Endothelial cell (in vitro differentiated cells): ENCODE results near the gene IL12B. TPM values are rescaled to one million over a fixed set of nuclear protein-coding genes. Genes with fewer than 3 reads are reported as not detected.
A peak's percentile ranks its signal among the peaks of the same experiment; 100 is the strongest.
"Not testable (repeated sequence)": the region's sequence is repeated elsewhere in the genome, so short reads cannot be mapped to it uniquely, and the experiment has no call there.

ENCODE experiments used
- DNase-seq: peaks from one replicate; pipeline ENCODE4 v3.0.0; 2021; ENCODE audit warnings: low spot score
- H3K27ac Mint-ChIP-seq: one replicate; pipeline ENCODE4 v1.8.0; 2021; ENCODE audit warnings: mixed read lengths, inconsistent platforms; ENCODE audit not compliant: unreplicated experiment
- H3K27me3 Mint-ChIP-seq: one replicate; pipeline ENCODE4 v1.8.0; 2021; ENCODE audit warnings: mild to moderate bottlenecking, moderate library complexity, mixed read lengths, inconsistent platforms; ENCODE audit not compliant: unreplicated experiment
- H3K36me3 Mint-ChIP-seq: one replicate; pipeline ENCODE4 v1.8.0; 2021; ENCODE audit warnings: mild to moderate bottlenecking, low read depth, mixed read lengths, inconsistent platforms; ENCODE audit not compliant: unreplicated experiment
- H3K4me1 Mint-ChIP-seq: one replicate; pipeline ENCODE4 v1.8.0; 2021; ENCODE audit warnings: mild to moderate bottlenecking, mixed read lengths, inconsistent platforms; ENCODE audit not compliant: unreplicated experiment
- H3K4me3 Mint-ChIP-seq: one replicate; pipeline ENCODE4 v1.8.0; 2021; ENCODE audit warnings: mild to moderate bottlenecking, mixed read lengths, inconsistent platforms; ENCODE audit not compliant: unreplicated experiment
- H3K9me3 Mint-ChIP-seq: one replicate; pipeline ENCODE4 v1.8.0; 2021; ENCODE audit warnings: mixed read lengths, inconsistent platforms; ENCODE audit not compliant: unreplicated experiment
- CTCF ChIP-seq: fragments of 200-600 bp; sonication (generic); IDR thresholded peaks from one replicate; pipeline ENCODE4 v1.5.0; 2021; ENCODE audit warnings: antibody characterized with exemption; ENCODE audit not compliant: unreplicated experiment
- total RNA-seq: library from RNA; stranded (reverse); fragmentation: NEBNext Ultra II Directional; extraction: Animal tissue kit (Norgen Biotek cat#: 25700); gene quantifications from one replicate; pipeline ENCODE4 v1.2.1, GENCODE V29; 2021; ENCODE audit not compliant: unreplicated experiment

IL12B gene
- total RNA-seq, 1 donor from 2014 or later, result not detected

- Mint-ChIP-seq H3K27ac (no peak overlapping the region), H3K36me3 (no peaks in the 10 kb centered on the region), H3K27me3 (no peaks in the 10 kb centered on the region), H3K4me3 (no peak overlapping the region), H3K9me3 (no peaks in the 10 kb centered on the region), H3K4me1 (no peaks in the 10 kb centered on the region)
- DNase-seq, result no peak
- no peak for TF ChIP-seq CTCF
These were observed 39.5 kb downstream of the IL12B start for GRCh38 chr5:159290741-159291140.

GRCh38 chr5:159286420-159287035 lies 43.8 kb downstream of the IL12B start:
- peak; percentile 29 for TF ChIP-seq CTCF
- no peaks in the 10 kb centered on the region for H3K9me3 Mint-ChIP-seq
- DNase-seq, result no peak
- H3K36me3 Mint-ChIP-seq, result no peaks in the 10 kb centered on the region
- no peak overlapping the region for H3K27ac Mint-ChIP-seq
- no peaks in the 10 kb centered on the region for H3K27me3 Mint-ChIP-seq
- H3K4me3 Mint-ChIP-seq, result no peak overlapping the region
- H3K4me1 Mint-ChIP-seq, result no peaks in the 10 kb centered on the region

GRCh38 chr5:159274676-159275075 lies 55.6 kb downstream of the IL12B start:
- Mint-ChIP-seq H3K4me3 (no peak overlapping the region), H3K27me3 (no peaks in the 10 kb centered on the region), H3K27ac (no peak overlapping the region), H3K9me3 (no peaks in the 10 kb centered on the region), H3K36me3 (peaks cover 3% of the 10 kb centered on the region), H3K4me1 (no peaks in the 10 kb centered on the region)
- no peak for TF ChIP-seq CTCF
- no peak for DNase-seq

GRCh38 chr5:159273923-159274322 lies 56.4 kb downstream of the IL12B start:
- Mint-ChIP-seq H3K4me3 (no peak overlapping the region), H3K4me1 (no peaks in the 10 kb centered on the region), H3K27ac (no peak overlapping the region), H3K27me3 (no peaks in the 10 kb centered on the region), H3K9me3 (no peaks in the 10 kb centered on the region), H3K36me3 (peaks cover 3% of the 10 kb centered on the region)
- DNase-seq, result no peak
- TF ChIP-seq CTCF, result no peak

- Mint-ChIP-seq H3K27me3 (no peaks in the 10 kb centered on the region), H3K9me3 (no peaks in the 10 kb centered on the region), H3K36me3 (peaks cover 18% of the 10 kb centered on the region), H3K4me3 (no peak overlapping the region), H3K4me1 (no peaks in the 10 kb centered on the region), H3K27ac (no peak overlapping the region)
- no peak for DNase-seq
- no peak for TF ChIP-seq CTCF
These were observed 60.6 kb downstream of the IL12B start for GRCh38 chr5:159269723-159270122.

GRCh38 chr5:159266764-159267163 lies 63.5 kb downstream of the IL12B start:
- H3K36me3 Mint-ChIP-seq, result peaks cover 18% of the 10 kb centered on the region
- DNase-seq, H3K9me3 Mint-ChIP-seq, H3K4me3 Mint-ChIP-seq, H3K27ac Mint-ChIP-seq, H3K27me3 Mint-ChIP-seq: not testable (repeated sequence)
- H3K4me1 Mint-ChIP-seq, result peaks cover 12% of the 10 kb centered on the region
